HG02642 (cell line): ENCODE results near the gene ITPKA.
"Not testable (repeated sequence)": the region's sequence is repeated elsewhere in the genome, so short reads cannot be mapped to it uniquely, and the experiment has no call there.

Experiments
- ATAC-seq: cut with Tn5 transposase; IDR thresholded peaks from one replicate; pipeline ENCODE4 v1.9.1; 2021; ENCODE audit warnings: mild to moderate bottlenecking; ENCODE audit not compliant: unreplicated experiment, poor library complexity

The ITPKA gene

GRCh38 chr15:41493205-41493901 lies at the start of gene ITPKA:
Gene ITPKA, plus strand, starts transcription at chr15:41493874. Its CDS starts 54 bp downstream, at chr15:41493928.
- peak; percentile 79 for ATAC-seq

GRCh38 chr15:41445399-41445798 lies 48.3 kb upstream of the ITPKA start:
- no peak for ATAC-seq

DNA sequence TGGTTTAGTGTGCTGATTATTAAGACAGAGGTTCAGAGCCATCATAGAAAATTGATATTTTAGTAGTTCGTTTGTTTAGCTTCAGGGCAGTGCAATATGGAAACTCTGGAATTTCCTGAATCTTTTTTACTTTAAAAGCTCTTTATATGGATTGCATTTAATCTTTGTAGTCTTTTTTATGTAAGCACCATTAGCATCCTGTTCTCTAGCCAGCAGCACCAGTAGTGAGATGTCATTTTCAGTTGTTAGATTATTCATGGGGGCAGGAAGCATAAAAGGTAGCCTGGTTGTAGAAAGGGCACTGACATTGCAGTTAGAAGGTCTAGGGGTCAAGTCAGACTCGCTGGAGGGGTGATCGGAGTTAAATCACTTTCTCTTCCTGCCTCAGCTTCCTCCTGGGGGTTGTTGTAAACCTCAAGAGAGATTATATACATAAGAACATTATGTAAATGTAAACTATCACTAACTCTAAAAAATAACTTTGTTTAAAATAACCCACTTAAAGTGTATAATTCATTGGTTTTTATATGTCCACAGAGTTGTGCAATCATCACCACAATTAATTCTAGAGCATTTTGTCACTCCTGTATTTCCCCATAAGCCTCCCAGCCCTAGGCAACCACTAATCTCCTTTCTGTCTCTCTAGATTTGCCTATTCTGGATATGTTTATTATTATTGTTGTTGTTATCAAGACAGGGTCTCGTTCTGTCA lies 31.4 kb upstream of the ITPKA start:
- ATAC-seq = no peak

DNA sequence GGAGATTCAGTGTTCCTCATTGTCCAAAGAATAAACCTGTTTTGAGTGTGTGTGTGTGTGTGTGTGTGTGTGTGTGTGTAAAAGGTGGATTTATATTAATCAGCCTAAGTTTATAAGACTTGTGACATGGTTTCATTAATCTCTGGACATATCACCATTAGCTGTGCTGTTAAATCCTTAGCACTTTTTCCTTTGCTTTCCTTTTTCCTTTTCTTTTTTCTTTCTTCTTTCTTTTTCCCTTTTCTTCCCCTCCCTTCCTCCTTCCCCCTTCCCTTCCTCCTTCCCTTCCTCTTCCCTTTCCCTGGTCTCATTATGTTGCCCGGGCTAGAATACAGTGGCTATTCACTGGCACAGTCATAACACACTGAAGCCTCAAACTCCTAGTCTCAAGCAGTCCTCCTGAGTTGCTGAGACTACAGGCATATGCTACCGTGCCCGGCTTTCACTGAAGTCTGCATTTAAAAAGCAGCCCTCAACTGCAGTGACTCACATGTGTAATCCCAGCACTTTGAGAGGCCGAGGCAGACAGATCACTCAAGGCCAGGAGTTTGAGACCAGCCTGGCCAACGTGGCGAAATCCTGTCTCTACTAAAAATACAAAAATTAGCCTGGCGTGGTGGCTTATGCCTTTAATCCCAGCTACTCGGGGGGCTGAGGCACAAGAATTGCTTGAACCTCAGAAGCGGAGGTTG lies 28.6 kb upstream of the ITPKA start:
- no peak for ATAC-seq

- ATAC-seq = no peak
Observed at GRCh38 chr15:41465822-41466421, 27.8 kb upstream of the ITPKA start.

GRCh38 chr15:41466711-41467110 lies 27.0 kb upstream of the ITPKA start:
- no peak for ATAC-seq

GRCh38 chr15:41469644-41470043 lies 24.0 kb upstream of the ITPKA start:
- not testable (repeated sequence) for ATAC-seq

- no peak for ATAC-seq
Observed at GRCh38 chr15:41473418-41473817, 20.3 kb upstream of the ITPKA start.

- no peak for ATAC-seq
Observed at GRCh38 chr15:41474436-41474835, 19.2 kb upstream of the ITPKA start.

DNA sequence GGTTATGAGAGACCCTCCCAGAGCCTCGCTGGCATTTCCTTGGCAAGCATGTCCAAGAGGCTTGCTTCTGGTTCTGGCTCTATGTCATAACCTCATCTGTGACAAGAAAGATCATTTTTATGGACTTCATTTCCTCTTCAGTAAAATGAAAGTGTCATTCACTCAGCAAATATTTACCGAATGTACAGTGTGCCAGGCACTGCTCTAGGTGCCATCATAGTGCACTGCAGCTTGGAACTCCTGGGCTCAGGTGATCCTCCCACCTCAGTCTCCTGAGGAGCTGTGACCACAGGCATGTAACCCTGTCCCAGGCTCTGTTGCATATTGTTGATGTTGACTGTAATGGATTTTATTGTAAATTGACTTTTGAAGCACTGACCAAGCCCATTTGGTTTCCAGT lies 18.7 kb upstream of the ITPKA start:
- no peak for ATAC-seq

DNA sequence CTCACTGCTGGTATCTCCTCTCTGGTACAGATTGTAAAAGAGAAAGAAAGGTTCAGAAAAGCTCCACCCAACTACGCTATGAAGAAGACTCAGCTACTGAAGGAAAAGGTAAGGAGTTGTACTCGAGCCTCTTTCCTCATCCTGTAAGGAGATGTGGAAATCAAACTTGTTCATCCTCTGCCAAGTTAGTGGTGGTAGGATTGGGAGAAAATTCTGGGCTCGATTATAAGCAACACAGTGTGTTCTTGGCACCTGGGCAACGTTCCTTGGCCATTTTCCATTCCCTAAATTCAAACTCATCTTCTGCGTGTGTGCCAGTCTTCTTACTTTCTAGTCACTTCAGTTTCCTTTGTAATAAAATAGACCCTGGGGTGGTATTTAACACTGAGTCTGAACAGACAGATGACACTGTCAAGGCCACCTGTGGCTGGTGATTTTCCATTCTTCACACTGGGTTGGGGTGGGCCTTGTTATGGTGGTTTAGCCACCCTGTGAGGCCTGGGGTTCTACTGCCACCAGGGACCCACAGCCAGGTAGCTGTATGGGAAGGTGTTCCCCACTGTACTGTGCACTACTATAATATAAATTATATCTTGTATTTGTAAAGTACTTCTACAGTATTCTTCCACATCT lies 17.1 kb upstream of the ITPKA start:
- ATAC-seq = no peak

DNA sequence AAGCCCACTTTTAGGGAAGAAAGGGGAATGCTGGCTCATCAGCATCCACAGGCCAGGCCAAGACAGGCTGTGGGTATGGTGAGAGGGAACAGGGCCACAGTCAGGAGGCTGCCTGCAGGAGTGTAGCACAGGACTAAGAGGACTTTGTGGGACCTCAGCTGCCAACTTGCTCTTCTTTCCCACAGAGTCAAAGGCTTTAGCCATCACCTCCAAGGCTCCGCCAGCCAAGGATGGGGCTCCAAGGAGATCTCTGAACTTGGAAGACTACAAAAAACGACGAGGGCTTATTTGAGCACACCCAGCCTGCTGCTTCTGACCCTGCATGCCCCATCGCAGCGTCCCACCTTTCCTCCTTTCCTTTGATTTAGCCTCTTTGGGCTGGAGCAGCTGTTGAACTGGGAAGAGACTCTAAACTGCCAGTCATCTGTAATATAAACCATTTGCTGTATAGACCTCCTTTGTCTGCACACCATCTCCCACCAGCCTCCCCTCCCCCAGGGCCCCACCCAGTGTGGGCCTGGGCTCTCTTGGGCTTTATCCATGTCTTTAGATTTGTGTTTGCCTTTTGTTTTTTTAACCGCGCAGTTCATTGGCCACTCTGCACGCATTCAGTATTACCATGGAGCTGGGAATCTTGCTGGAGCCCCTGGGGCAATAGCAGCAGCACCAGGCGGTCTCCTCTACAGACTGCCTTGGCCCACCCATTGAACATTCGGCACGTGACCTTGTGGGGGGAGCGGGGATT lies 13.1 kb upstream of the ITPKA start:
- no peak for ATAC-seq

DNA sequence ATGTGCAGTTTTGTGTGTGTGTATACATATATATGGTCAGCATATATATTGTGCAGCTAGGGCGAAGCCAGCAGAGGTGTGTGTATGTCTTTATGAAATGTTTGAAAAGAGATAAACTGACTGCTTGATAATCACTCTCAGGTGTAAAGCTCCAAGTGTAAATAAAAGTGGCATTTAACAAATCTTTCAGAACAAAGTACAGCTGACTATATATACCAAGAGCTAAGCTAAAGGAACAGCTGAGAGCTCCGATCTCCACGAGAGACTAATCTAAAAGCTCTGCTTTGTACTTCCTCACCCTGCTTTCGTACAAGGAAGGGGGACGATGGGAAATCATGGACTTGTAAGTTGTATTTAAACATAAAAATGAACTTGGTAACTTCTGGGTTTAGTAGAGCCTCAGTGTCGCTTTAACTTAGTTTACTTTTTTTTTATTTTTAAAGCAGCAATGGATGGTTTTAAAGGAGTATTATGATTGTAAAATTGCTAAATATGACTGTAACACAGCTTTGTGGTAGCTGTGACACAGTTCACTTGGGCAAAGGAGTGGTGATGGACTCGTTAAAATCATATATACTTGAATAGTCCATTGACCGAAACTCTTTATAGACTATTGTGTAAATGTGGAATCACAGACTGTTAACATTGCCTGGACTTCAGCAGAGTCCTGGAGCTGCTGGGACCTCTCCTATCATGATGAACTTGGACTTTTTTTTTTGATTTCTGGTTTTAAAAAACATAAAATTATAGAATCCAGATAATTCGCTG lies 11.4 kb upstream of the ITPKA start:
- no peak for ATAC-seq

GRCh38 chr15:41483115-41483514 lies 10.6 kb upstream of the ITPKA start:
- ATAC-seq = peak; percentile 68

GRCh38 chr15:41483519-41483918 lies 10.2 kb upstream of the ITPKA start:
- ATAC-seq = no peak

- no peak for ATAC-seq
Observed at GRCh38 chr15:41484937-41485625, 8.6 kb upstream of the ITPKA start.

DNA sequence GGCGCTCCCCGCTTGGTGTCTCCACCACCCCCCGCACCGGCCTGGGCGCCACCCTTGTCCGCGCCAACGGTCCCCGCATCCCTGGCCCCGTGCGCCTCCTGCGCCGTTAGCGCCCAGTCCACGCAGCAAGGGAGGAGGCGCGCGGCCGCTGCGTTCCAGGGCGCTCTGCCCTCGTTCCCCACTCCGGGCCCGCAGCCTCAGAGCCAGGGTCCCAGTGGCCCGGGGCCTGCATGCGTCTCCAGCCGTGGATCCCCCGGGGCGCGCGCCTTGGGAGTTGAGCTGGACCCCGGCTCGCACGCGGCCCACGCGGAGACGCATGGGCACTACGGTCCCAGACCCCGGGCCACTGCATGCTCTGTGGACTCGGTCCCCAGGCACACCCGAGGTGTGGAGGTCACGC lies 7.4 kb upstream of the ITPKA start:
- no peak for ATAC-seq

- no peak for ATAC-seq
Observed at GRCh38 chr15:41487381-41487780, 6.3 kb upstream of the ITPKA start.

GRCh38 chr15:41487802-41488201 lies 5.9 kb upstream of the ITPKA start:
- no peak for ATAC-seq
